ENCODE results near the gene FYB2.

Gene FYB2

DNA sequence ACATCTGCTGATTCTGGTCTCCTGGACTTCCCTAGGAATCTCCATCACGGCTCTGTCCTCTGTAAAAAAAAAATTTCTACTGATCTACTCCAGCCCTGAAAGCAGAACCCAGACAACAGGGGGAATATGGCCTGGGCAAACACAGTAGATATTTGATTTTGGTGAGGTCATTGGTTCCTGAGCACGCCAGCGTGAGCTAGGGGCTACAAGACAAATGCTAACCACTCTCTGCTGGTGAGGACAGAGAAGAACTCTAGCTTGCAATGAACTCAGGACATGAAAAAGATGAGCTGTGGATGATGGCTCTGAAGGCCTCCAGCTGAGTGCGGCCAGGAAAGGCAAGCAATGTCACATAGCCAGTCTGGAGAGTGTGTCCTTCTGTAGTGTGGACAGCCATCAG, 17.2 kb upstream of the FYB2 start:
- DNase-seq, result no peak
- no peak overlapping the region for H3K9ac ChIP-seq (ENCODE audit: low read length)
- TF ChIP-seq EZH2phosphoT487 (IDR thresholded peaks at IDR 0.05; ENCODE audit: low read length), result no peak
- no peak for TF ChIP-seq EZH2 (optimal IDR thresholded peaks at IDR 0.05; ENCODE audit: low read depth, low read length)
- TF ChIP-seq, protein P1, sequence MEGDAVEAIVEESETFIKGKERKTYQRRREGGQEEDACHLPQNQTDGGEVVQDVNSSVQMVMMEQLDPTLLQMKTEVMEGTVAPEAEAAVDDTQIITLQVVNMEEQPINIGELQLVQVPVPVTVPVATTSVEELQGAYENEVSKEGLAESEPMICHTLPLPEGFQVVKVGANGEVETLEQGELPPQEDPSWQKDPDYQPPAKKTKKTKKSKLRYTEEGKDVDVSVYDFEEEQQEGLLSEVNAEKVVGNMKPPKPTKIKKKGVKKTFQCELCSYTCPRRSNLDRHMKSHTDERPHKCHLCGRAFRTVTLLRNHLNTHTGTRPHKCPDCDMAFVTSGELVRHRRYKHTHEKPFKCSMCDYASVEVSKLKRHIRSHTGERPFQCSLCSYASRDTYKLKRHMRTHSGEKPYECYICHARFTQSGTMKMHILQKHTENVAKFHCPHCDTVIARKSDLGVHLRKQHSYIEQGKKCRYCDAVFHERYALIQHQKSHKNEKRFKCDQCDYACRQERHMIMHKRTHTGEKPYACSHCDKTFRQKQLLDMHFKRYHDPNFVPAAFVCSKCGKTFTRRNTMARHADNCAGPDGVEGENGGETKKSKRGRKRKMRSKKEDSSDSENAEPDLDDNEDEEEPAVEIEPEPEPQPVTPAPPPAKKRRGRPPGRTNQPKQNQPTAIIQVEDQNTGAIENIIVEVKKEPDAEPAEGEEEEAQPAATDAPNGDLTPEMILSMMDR (IDR thresholded peaks at IDR 0.05; ENCODE audit: low read length), result no peak
- no peak overlapping the region for H2AFZ ChIP-seq (ENCODE audit: low read length)
- H3K9me2 ChIP-seq (replicated peaks; ENCODE audit: insufficient read depth, low read length), result no peaks in the 10 kb centered on the region
- H3K79me2 ChIP-seq (ENCODE audit: low read length), result no peaks in the 10 kb centered on the region
- no peaks in the 10 kb centered on the region for H3K9me3 ChIP-seq (replicated peaks; ENCODE audit: insufficient read depth, low read length)
- H3K4me3 ChIP-seq (ENCODE audit: low read length), result no peak overlapping the region
- no peaks in the 10 kb centered on the region for H3K36me3 ChIP-seq (replicated peaks; ENCODE audit: insufficient read depth, low read length)
- H3K27me3 ChIP-seq (replicated peaks; ENCODE audit: insufficient read depth, low read length), result no peaks in the 10 kb centered on the region
- H3K27ac ChIP-seq (ENCODE audit: low read length), result no peak overlapping the region
- H3F3A ChIP-seq (ENCODE audit: insufficient read depth, low read length), result no peaks in the 10 kb centered on the region
- H4K20me1 ChIP-seq (ENCODE audit: insufficient read depth, low read length), result no peaks in the 10 kb centered on the region
- no peak overlapping the region for H3K4me2 ChIP-seq (ENCODE audit: low read depth, low read length)
- no peaks in the 10 kb centered on the region for H3K4me1 ChIP-seq (ENCODE audit: low read length)

DNA sequence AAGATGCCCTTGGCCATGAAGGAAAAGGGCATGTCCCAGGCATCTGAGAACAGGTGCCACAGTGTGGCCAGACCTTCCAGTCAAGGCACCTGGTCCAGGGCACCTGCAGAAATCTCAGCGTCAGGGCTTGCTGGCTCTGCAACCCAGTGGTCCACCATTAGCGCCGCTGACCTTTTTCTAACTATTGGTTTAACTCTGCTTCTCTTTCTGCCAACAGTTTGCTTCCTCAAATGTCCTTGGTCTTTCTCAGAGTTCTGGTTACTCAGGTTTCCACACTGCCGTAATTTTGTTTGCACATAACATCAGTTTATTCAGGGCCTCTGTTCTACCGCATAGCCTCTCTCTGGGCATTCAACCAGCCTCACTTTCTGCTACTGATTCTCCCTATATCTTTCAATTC, 16.5 kb upstream of the FYB2 start:
- Histone ChIP-seq H3F3A (ENCODE audit: insufficient read depth, low read length) (no peaks in the 10 kb centered on the region), H2AFZ (ENCODE audit: low read length) (no peak overlapping the region), H3K9ac (ENCODE audit: low read length) (no peak overlapping the region)

DNA sequence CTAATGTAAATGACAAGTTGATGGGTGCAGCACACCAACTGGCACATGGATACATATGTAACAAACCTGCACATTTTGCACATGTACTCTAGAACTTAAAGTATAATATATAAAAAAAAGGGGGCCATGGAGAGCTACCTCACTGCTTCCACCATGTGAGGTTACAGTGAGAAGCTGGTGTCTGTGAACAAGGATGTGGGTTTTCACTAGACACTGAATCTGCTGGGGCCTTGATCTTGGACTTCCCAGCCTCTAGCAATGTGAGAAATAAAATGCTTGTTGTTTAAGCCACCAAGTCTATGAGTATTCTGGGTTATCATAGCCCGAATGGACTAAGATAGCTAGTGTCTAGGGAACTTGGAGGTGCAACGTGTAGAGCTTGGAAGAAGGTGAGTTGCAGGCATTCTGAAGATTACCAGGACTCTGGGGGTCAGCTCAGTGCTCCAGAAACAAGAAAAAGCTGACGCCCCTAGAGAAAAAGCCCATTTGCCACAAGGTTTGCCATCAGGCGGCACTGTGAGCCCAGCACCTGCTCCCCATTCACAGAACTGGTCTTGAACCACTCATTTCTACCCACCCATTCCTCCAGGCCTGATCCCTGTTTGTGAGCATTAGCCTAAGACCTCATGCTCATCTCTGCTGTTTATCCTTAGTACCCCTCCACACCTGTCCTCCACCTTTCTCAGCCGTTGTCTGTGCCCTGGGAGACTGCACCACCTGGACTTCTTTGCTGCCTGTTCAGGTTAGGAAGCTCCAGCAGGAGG, 15.1 kb upstream of the FYB2 start:
- Histone ChIP-seq H3K79me2 (ENCODE audit: low read length) (no peaks in the 10 kb centered on the region), H3K9me2 (replicated peaks; ENCODE audit: insufficient read depth, low read length) (no peaks in the 10 kb centered on the region), H3K9me3 (replicated peaks; ENCODE audit: insufficient read depth, low read length) (no peaks in the 10 kb centered on the region), H3K36me3 (replicated peaks; ENCODE audit: insufficient read depth, low read length) (no peaks in the 10 kb centered on the region), H3K4me1 (ENCODE audit: low read length) (no peaks in the 10 kb centered on the region), H3K9ac (ENCODE audit: low read length) (no peak overlapping the region), H3F3A (ENCODE audit: insufficient read depth, low read length) (no peaks in the 10 kb centered on the region), H2AFZ (ENCODE audit: low read length) (no peak overlapping the region), H3K27me3 (replicated peaks; ENCODE audit: insufficient read depth, low read length) (no peaks in the 10 kb centered on the region), H3K27ac (ENCODE audit: low read length) (no peak overlapping the region), H3K4me3 (ENCODE audit: low read length) (no peak overlapping the region), H4K20me1 (ENCODE audit: insufficient read depth, low read length) (no peaks in the 10 kb centered on the region), H3K4me2 (ENCODE audit: low read depth, low read length) (no peak overlapping the region)
- no peak for DNase-seq
- TF ChIP-seq EZH2 (optimal IDR thresholded peaks at IDR 0.05; ENCODE audit: low read depth, low read length) (no peak), EZH2phosphoT487 (IDR thresholded peaks at IDR 0.05; ENCODE audit: low read length) (no peak)
- TF ChIP-seq, protein P1 (IDR thresholded peaks at IDR 0.05; ENCODE audit: low read length), result no peak

More for the DNA sequence above, 16.5 kb upstream of the FYB2 start:
- H3K4me3 ChIP-seq (ENCODE audit: low read length), result no peak overlapping the region
- no peaks in the 10 kb centered on the region for H3K4me1 ChIP-seq (ENCODE audit: low read length)
- no peaks in the 10 kb centered on the region for H3K9me2 ChIP-seq (replicated peaks; ENCODE audit: insufficient read depth, low read length)
- H3K36me3 ChIP-seq (replicated peaks; ENCODE audit: insufficient read depth, low read length), result no peaks in the 10 kb centered on the region
- no peak for TF ChIP-seq EZH2phosphoT487 (IDR thresholded peaks at IDR 0.05; ENCODE audit: low read length)
- DNase-seq, result no peak
- no peak overlapping the region for H3K4me2 ChIP-seq (ENCODE audit: low read depth, low read length)
- no peaks in the 10 kb centered on the region for H3K79me2 ChIP-seq (ENCODE audit: low read length)
- H4K20me1 ChIP-seq (ENCODE audit: insufficient read depth, low read length), result no peaks in the 10 kb centered on the region
- H3K27me3 ChIP-seq (replicated peaks; ENCODE audit: insufficient read depth, low read length), result no peaks in the 10 kb centered on the region
- no peak overlapping the region for H3K27ac ChIP-seq (ENCODE audit: low read length)
- H3K9me3 ChIP-seq (replicated peaks; ENCODE audit: insufficient read depth, low read length), result no peaks in the 10 kb centered on the region

DNA sequence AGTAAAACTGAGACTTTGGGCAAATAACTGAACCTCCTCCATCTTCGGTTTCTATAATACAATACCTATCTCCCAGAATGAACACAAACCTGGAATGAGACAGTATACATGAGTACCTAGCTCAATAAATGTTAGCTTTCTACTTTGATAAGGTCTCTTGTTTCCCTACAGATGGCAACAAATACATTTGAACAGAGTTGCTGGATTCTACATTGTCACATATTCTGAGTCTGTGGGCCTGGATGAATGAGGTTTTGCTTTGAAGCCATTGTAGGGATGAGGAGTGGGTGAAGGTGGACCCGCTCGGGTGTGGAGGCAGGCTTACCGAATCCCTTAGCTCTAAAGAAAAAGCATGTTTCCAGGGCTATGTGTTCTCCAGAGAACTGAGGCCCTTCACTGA, 13.9 kb upstream of the FYB2 start:
- Histone ChIP-seq H3K79me2 (ENCODE audit: low read length) (no peaks in the 10 kb centered on the region), H2AFZ (ENCODE audit: low read length) (no peak overlapping the region), H3K27ac (ENCODE audit: low read length) (no peak overlapping the region), H3K9me2 (replicated peaks; ENCODE audit: insufficient read depth, low read length) (no peaks in the 10 kb centered on the region), H3K4me1 (ENCODE audit: low read length) (no peaks in the 10 kb centered on the region), H3F3A (ENCODE audit: insufficient read depth, low read length) (no peaks in the 10 kb centered on the region), H3K9ac (ENCODE audit: low read length) (no peak overlapping the region), H3K4me2 (ENCODE audit: low read depth, low read length) (no peak overlapping the region), H3K4me3 (ENCODE audit: low read length) (no peak overlapping the region), H3K9me3 (replicated peaks; ENCODE audit: insufficient read depth, low read length) (no peaks in the 10 kb centered on the region), H4K20me1 (ENCODE audit: insufficient read depth, low read length) (no peaks in the 10 kb centered on the region), H3K36me3 (replicated peaks; ENCODE audit: insufficient read depth, low read length) (no peaks in the 10 kb centered on the region), H3K27me3 (replicated peaks; ENCODE audit: insufficient read depth, low read length) (no peaks in the 10 kb centered on the region)
- TF ChIP-seq, protein P1 (IDR thresholded peaks at IDR 0.05; ENCODE audit: low read length), result no peak
- TF ChIP-seq EZH2 (optimal IDR thresholded peaks at IDR 0.05; ENCODE audit: low read depth, low read length), result no peak
- TF ChIP-seq EZH2phosphoT487 (IDR thresholded peaks at IDR 0.05; ENCODE audit: low read length), result no peak
- DNase-seq, result no peak

Data from MM.1S (cell line).